ENCODE results near the gene MRPS18A.

Gene MRPS18A

DNA sequence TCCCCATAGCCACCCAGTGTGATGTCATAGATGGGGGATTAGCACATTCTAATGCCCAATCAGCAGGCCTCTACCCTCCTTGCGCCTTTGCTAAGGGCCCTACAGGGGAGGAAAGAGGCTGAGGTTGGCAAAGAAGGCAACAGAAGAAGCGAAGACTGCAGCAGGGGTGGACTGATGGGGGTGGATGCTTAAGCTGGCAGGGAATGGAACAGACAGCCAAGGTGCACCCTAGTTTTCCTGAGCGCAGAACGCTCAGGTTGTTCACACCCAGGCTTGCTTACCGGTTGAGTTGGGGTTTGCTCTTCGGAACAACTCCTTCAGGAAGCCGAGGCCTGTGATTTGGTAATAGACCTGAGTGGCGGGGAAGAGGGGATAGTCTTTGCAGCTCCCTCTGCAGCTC, 12.7 kb downstream of the MRPS18A start:
- no peak for DNase-seq (ENCODE audit: low read depth)
- no peak overlapping the region for H3K4me3 ChIP-seq (ENCODE audit: low read depth, low read length)
- no peak for TF ChIP-seq CTCF (IDR thresholded peaks at IDR 0.05; ENCODE audit: low read depth, low read length)
- TF ChIP-seq POLR2A (IDR thresholded peaks at IDR 0.05; ENCODE audit: extremely low read depth, insufficient read length) = no peak
- TF ChIP-seq MYC (IDR thresholded peaks at IDR 0.05; ENCODE audit: low read depth, low read length) = no peak
- TF ChIP-seq MAX (IDR thresholded peaks at IDR 0.05; ENCODE audit: low read depth, low read length) = no peak

GRCh38 chr6:43674291-43674690, 13.3 kb downstream of the MRPS18A start:
- H3K4me3 ChIP-seq (ENCODE audit: low read depth, low read length) = no peak overlapping the region
- DNase-seq (ENCODE audit: low read depth) = no peak
- TF ChIP-seq MYC (IDR thresholded peaks at IDR 0.05; ENCODE audit: low read depth, low read length) (no peak), POLR2A (IDR thresholded peaks at IDR 0.05; ENCODE audit: extremely low read depth, insufficient read length) (no peak), CTCF (IDR thresholded peaks at IDR 0.05; ENCODE audit: low read depth, low read length) (no peak), MAX (IDR thresholded peaks at IDR 0.05; ENCODE audit: low read depth, low read length) (no peak)

GRCh38 chr6:43673444-43674084, 14.0 kb downstream of the MRPS18A start:
- no peak overlapping the region for H3K4me3 ChIP-seq (ENCODE audit: low read depth, low read length)
- DNase-seq (ENCODE audit: low read depth) = no peak
- TF ChIP-seq MAX (IDR thresholded peaks at IDR 0.05; ENCODE audit: low read depth, low read length) (no peak), POLR2A (IDR thresholded peaks at IDR 0.05; ENCODE audit: extremely low read depth, insufficient read length) (no peak), CTCF (IDR thresholded peaks at IDR 0.05; ENCODE audit: low read depth, low read length) (no peak), MYC (IDR thresholded peaks at IDR 0.05; ENCODE audit: low read depth, low read length) (no peak)

- DNase-seq (ENCODE audit: low read depth) = no peak
- H3K4me3 ChIP-seq (ENCODE audit: low read depth, low read length) = no peak overlapping the region
- TF ChIP-seq POLR2A (IDR thresholded peaks at IDR 0.05; ENCODE audit: extremely low read depth, insufficient read length) = no peak
- TF ChIP-seq MYC (IDR thresholded peaks at IDR 0.05; ENCODE audit: low read depth, low read length) = no peak
- TF ChIP-seq CTCF (IDR thresholded peaks at IDR 0.05; ENCODE audit: low read depth, low read length) = no peak
- TF ChIP-seq MAX (IDR thresholded peaks at IDR 0.05; ENCODE audit: low read depth, low read length) = no peak
Observed at GRCh38 chr6:43671801-43672690, 15.5 kb downstream of the MRPS18A start.

GRCh38 chr6:43671011-43671800, 16.4 kb downstream of the MRPS18A start:
- DNase-seq (ENCODE audit: low read depth) = no peak
- H3K4me3 ChIP-seq (ENCODE audit: low read depth, low read length) = no peak overlapping the region
- TF ChIP-seq POLR2A (IDR thresholded peaks at IDR 0.05; ENCODE audit: extremely low read depth, insufficient read length) (no peak), MAX (IDR thresholded peaks at IDR 0.05; ENCODE audit: low read depth, low read length) (no peak), MYC (IDR thresholded peaks at IDR 0.05; ENCODE audit: low read depth, low read length) (no peak), CTCF (IDR thresholded peaks at IDR 0.05; ENCODE audit: low read depth, low read length) (no peak)
